NCI-H446 (cell line): ENCODE results near the gene HOXA6.

Experiments used
- DNase-seq, 2 experiments: peaks; one replicate each; lab custom pipeline; 2025; lab: John Stamatoyannopoulos, UW

Gene HOXA6

DNA sequence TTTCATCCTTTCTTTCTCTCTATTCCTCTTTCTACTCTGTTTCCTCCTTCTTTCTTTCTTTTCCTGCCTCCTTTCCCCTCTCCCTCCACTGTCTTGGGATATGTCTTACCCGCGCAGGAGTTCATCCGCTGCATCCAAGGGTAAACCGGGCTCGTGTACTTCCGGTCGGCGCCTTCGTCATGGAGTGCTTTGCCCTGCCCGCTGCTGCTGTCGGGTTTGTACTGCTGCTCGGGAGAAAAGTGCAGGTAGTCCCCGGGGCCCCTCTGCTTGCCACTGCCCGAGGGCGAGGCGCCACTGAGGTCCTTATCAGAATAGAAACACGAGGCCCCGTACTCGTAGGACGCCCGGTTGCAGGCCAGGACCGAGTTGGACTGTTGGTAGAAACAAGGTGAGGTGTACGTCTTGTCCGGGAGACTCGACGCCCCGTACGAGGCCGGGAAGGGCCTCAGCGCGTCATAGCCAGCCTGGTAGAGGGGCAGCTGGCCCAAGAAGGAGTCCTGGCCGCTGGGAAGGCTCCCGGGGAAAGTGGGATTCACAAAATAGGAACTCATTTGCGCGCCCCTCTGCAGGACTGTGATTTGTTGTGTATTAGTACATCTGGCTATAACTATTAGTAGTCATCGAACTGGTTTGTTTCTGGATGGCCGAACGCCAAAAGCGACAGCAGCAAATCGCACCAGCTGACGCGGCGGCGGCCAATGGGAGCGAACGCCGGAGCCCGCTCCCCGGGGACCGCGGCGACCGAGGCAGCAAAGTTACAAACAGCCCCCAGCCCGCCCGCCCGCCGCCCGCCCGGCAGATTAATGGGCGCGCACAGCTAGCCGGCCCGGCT, at the start of gene HOXA6:
TSS of gene HOXA6 (minus strand) at position 576 of the 832 bp plus-strand sequence. CDS start at position 551, 25 bp downstream.
- DNase-seq: no peak

- peak; percentile 44 to 79 for DNase-seq
These were observed 48.8 kb upstream of the HOXA6 start for GRCh38 chr7:27196287-27196767.

DNA sequence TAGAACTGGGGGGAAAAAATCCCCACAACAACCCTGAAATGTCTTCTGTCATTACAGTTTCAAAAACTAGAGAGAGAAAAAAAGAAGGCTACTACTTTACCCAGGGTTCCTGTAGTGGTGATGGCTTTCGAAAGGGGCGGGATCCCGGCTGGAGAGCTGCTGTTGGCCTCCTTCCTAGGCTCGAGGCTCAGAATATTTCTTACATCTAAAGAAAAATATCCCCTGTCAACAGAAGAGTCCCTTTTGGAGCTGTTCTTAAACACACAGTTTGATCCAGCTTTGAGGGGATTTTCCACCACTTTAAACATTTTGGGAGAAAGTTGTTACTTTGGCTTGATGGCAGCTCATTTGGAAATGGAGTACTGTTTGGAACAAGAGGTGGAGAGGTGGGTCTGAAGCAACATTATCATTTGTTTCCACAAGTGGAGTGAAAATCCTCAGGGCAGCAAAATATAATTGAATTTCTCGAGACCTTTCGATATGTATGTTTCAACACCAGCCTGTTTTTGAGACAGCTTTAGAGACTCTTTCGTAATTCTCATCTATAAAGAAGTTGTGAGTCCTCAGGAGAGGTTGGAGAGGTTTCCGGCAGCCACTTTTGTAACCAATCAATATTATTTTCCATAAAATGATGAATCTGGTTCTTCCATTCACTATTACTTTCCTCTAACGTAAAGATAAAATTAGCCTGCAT, 47.3 kb upstream of the HOXA6 start:
- no peak for DNase-seq

DNA sequence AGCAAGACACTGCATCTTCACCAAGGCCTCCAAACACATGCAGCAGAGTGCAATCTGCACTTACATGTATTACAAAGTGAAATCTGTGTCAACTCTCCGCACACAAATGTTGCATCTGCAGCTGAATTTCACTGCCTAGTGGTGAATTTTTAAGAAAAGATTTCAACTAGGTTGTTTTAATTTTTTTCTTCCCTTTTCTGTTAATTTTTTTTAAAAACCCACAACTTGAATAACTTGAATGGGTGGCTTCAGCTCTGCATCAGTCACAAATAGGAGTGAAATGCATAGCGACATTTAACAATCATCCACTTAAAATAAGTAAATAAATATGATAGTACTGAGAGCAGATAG, 46.4 kb upstream of the HOXA6 start:
- no peak for DNase-seq

DNA sequence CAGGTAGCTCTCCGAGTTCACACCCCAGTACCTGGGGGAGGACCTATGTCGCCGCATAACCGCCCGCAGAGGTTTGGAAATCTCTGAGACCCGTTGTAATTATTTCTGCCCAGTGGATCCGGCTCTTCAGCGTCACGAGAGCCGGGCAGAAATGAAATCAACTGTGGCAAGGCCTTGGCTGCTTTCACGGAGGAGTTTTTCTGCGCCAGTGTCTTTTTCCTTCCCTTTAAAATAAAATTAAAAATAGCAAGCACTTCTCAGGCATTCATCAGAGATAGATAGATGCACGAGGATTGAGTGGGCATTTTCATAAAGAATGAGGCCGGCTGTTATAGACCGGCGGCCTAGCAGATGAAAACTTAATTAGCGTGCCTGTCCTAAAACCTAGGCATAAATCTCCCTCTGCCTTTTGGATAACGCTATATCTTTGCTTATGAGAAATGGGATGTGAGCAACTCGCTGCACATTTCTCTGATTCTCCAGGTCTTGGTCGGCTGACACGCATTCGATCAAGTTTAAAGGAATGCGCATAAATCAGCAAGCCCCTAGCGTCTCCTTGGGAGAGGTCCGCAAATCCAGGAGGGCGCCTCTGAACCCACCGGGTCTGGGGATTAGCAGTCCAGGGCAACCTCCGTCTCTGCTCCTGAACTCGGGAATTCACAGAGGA, 45.9 kb upstream of the HOXA6 start:
- no peak for DNase-seq

- DNase-seq: no peak
These were observed 45.2 kb upstream of the HOXA6 start for GRCh38 chr7:27192546-27193334.

GRCh38 chr7:27191833-27192545, 44.4 kb upstream of the HOXA6 start:
- no peak for DNase-seq

GRCh38 chr7:27191161-27191731, 43.7 kb upstream of the HOXA6 start:
- no peak for DNase-seq

GRCh38 chr7:27189997-27190748, 42.6 kb upstream of the HOXA6 start:
- DNase-seq: no peak

- DNase-seq: no peak
These were observed 41.9 kb upstream of the HOXA6 start for GRCh38 chr7:27189295-27189996.

- no peak for DNase-seq
These were observed 41.1 kb upstream of the HOXA6 start for GRCh38 chr7:27188386-27189294.

DNA sequence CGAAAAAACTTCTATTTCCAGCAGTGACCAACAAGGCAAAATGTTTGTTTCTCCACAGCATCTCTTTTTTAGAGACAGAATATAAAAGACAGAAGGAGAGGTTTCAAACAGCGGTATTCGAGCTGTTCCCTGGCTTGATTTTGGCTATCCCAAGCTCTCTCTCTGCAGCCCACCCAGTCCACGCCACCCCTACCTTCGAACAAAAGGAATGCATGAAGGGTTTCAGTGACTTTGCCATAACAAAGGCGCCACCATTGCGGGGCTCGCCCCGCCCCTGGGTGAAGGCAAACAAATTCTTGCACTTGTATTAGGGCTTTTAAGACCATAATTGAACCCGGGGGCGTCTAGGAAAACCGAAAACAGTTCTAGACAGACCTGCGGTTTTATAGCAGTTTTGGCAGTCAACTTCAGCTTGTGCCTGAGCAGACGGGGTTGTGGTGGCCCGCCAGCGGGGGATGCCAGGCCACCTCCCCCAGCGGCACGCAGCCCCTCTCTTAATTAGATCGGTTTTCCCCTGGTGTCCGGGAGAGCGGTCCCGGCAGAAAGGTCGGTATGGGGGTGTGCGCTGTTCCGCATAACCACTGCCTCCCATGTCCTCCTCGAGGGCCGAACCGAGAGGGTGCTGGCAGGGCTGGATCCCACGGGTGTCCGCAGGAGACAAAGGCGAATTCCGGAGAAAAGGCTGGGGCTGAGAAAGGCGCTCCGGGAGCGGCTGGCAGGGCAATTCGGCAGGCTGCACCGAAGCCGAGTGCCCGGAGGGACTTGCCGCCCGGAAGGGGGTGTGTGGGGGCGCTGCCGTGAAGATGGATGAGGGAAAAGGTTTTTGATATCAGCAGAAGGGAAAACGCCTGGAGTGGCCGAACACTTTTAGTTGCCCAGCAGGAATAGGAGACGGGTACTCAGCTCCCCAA, 40.2 kb upstream of the HOXA6 start:
- no peak for DNase-seq

DNA sequence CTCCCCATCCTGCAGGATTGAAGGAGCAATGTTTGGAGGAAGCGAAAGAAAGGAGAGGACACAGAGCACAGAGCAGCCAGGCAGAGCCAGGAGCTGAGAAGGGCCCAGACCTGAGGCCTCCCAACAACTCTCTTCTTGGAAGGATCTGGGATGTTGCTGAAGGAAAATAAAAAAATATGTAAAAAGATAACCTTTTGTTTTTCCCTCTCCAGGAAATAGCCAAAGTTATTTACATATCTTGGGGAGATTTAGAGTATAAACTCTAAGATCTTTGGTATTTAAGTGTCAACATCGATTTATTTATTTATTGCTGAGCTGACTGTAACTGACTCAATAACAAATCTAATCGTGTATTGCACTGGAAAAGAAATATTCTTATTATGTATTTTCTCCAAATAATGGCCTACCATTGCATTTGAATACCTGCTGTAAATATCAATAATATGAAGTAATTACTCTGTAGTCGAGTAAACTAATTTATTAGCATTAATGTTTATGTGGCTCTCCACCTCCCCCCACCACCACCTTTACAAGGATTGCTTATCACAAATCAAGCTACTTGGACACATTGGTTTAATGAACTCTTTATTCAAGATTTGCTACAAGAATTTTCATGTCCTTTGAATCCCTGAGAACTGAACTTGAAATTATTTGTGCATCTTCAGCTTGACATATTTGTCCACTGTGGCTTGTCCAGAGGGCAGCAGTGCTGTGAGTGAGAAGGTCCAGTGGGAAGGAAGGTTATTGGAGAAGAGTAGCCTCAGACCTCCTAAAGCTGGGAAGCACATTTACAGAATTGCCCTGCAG, 39.3 kb upstream of the HOXA6 start:
- no peak for DNase-seq

GRCh38 chr7:27185854-27186667, 38.5 kb upstream of the HOXA6 start:
- DNase-seq: no peak

DNA sequence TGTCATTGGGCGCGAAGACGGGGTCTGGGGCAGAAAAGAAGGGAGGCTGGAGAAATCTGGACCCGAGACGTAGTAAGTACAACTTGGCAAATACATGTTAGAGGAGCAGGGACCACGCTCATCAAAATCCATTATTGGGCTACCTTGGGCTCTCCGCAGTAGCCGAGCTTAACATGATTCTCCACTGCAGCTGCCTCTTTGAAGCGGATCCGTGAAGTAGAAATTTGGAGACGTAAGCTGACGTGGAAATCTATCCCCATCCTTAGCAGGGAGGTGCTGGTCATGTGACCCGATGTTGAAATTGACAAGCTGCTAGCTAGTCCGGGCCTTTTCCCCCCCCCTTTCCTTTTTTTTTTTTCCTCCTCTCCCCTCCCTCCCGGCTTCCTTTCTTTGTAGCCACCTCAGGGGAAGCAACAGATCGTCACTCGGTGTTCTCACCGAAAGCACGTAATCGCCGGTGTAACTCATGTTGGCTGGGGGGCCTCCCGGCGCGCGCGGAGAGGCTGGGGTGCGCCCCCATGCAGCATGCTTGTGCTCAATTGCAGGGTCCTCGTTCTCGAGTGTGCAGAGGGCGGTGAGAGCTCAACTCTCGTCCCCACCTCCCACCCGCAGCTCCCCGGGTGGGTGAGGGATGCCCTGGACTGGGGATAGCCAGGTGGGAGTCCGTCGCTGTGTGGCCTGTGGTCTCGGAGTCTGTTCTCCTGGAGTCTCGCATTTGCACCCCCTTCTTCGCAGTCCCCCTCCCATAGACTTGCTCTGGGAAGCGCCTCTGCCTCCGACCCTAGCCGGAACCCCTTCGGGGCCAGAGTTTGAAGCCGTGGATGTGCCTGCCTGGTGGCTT, 37.7 kb upstream of the HOXA6 start, which contains the start of gene HOXA11:
TSS of gene HOXA11 (minus strand) at position 220 of the 841 bp plus-strand sequence. CDS start at position 132, 88 bp downstream.
- DNase-seq: no peak
